Right ventricle myocardium superior (tissue), 1 donor: ENCODE measurements around the gene SIPA1L2. TPM values are rescaled to one million over a fixed set of nuclear protein-coding genes. Genes with fewer than 3 reads are reported as not detected.

Source experiments
- total RNA-seq: library from RNA; stranded (reverse); fragmentation: NEBNext Ultra II Directional; extraction: Animal tissue kit (Norgen Biotek cat#: 25700); gene quantifications from one replicate; pipeline ENCODE4 v1.2.1, GENCODE V29; 2021
- donor health status: DM: no; HTN: yes; CAD: no; lungs with severe emphysema.

The SIPA1L2 gene
- total RNA-seq, 1 donor from 2014 or later, result 120 TPM

Other genes starting within 250 kb of the SIPA1L2 start
- gene MAP10, start 175.3 kb upstream of the SIPA1L2 start, total RNA-seq, result 2.8 TPM